SK-N-SH (cell line): ENCODE data around the gene GADL1. TPM values are rescaled to one million over a fixed set of nuclear protein-coding genes. Genes with fewer than 3 reads are reported as not detected.

Experiments used
- CTCF ChIA-PET: fragments of 300-600, 350-600 bp; formaldehyde crosslinking; extraction: SDS; loops from one replicate; lab custom pipeline; 2021; lab: Yijun Ruan, JAX
- POLR2A ChIA-PET: fragments of 350-600 bp; sonication (Branson Sonifier 250); formaldehyde crosslinking; extraction: SDS; loops from one replicate; lab custom pipeline; 2020; ENCODE audit warnings: antibody characterized with exemption, inconsistent platforms; lab: Yijun Ruan, JAX
- DNase-seq: peaks from one replicate; pipeline ENCODE4 v3.0.0; 2012
- H2AFZ ChIP-seq: fragments of 200-600 bp; sonication (generic); 2 replicates; pipeline ENCODE4 v1.8.1; 2016; ENCODE audit warnings: antibody characterized with exemption, mild to moderate bottlenecking, low read depth
- H3F3A ChIP-seq: fragments of 200-600 bp; sonication (generic); replicated peaks from 2 replicates; pipeline ENCODE3; 2016; ENCODE audit warnings: antibody characterized with exemption, mild to moderate bottlenecking; ENCODE audit not compliant: insufficient read depth
- H3K27ac ChIP-seq, 2 experiments: fragments of 200-500 bp in 1 of 2; fragments of 200-600 bp in 1 of 2; sonication (Bioruptor generic) in 1 of 2; sonication (generic), shearing (Covaris generic) in 1 of 2; 2 replicates each; pipeline versions ENCODE4 v1.5.1 to v1.6.1; 2014 to 2016; ENCODE audit warnings: low read depth in 2 of 2, inconsistent platforms in 1 of 2, low read length in 1 of 2, mild to moderate bottlenecking in 1 of 2, mixed read lengths in 1 of 2
- H3K27me3 ChIP-seq: fragments of 200-600 bp; sonication (generic), shearing (Covaris generic); 2 replicates; pipeline ENCODE4 v1.6.1; 2016; ENCODE audit warnings: mixed run types; ENCODE audit not compliant: insufficient read depth
- H3K36me3 ChIP-seq, 2 experiments: fragments of 200-500 bp in 1 of 2; fragments of 200-600 bp in 1 of 2; sonication (Bioruptor generic) in 1 of 2; sonication (generic) in 1 of 2; replicated peaks in 1 of 2; 2 replicates each; pipeline versions ENCODE3 to v1.5.1; 2014 to 2016; ENCODE audit warnings: low read length in 1 of 2, mild to moderate bottlenecking in 1 of 2; ENCODE audit not compliant: insufficient read depth in 2 of 2, control insufficient read depth in 1 of 2
- H3K4me1 ChIP-seq, 2 experiments: fragments of 200-500 bp in 1 of 2; fragments of 200-600 bp in 1 of 2; sonication (Bioruptor generic) in 1 of 2; sonication (generic), shearing (Covaris generic) in 1 of 2; 2 replicates each; pipeline versions ENCODE4 v1.5.1 to v1.6.1; 2014 to 2016; ENCODE audit warnings: low read depth in 1 of 2, low read length in 1 of 2, mixed run types in 1 of 2; ENCODE audit not compliant: insufficient read depth in 2 of 2, control insufficient read depth in 1 of 2
- H3K4me2 ChIP-seq: fragments of 200-600 bp; sonication (generic), shearing (Covaris generic); 2 replicates; pipeline ENCODE4 v1.6.1; 2017; ENCODE audit warnings: mixed run types
- H3K4me3 ChIP-seq, 2 experiments: fragments of 200-500 bp in 1 of 2; fragments of 200-600 bp in 1 of 2; sonication (Bioruptor generic) in 1 of 2; sonication (generic), shearing (Covaris generic) in 1 of 2; 2 replicates each; pipeline versions ENCODE4 v1.5.1 to v1.8.1; 2014 to 2016; ENCODE audit warnings: low read depth in 2 of 2, inconsistent platforms in 1 of 2, low read length in 1 of 2, mild to moderate bottlenecking in 1 of 2, mixed read lengths in 1 of 2, moderate library complexity in 1 of 2
- H3K79me2 ChIP-seq: fragments of 200-600 bp; sonication (generic); 2 replicates; pipeline ENCODE4 v1.8.1; 2017; ENCODE audit warnings: mild to moderate bottlenecking; ENCODE audit not compliant: insufficient read depth
- H3K9ac ChIP-seq: fragments of 200-600 bp; sonication (generic); 2 replicates; pipeline ENCODE4 v1.6.1; 2017; ENCODE audit warnings: mixed run types
- H3K9me2 ChIP-seq: fragments of 200-600 bp; sonication (generic); 2 replicates; pipeline ENCODE4 v1.6.1; 2017; ENCODE audit warnings: mixed run types
- H3K9me3 ChIP-seq: fragments of 200-600 bp; sonication (generic); 2 replicates; pipeline ENCODE4 v1.6.1; 2017; ENCODE audit warnings: mixed run types, mild to moderate bottlenecking, moderate library complexity
- H4K20me1 ChIP-seq: fragments of 200-600 bp; sonication (generic); 2 replicates; pipeline ENCODE4 v1.6.1; 2017; ENCODE audit warnings: mild to moderate bottlenecking, mixed run types; ENCODE audit not compliant: insufficient read depth
- ELF1 ChIP-seq: IDR thresholded peaks from 2 replicates; pipeline ENCODE4 v1.4.0; 2012
- EP300 ChIP-seq, 2 experiments: IDR thresholded peaks; 2 replicates each; pipeline versions ENCODE4 v1.4.0 to v1.6.1; 2012; ENCODE audit warnings: borderline replicate concordance in 1 of 2, low read depth in 1 of 2, low read length in 1 of 2
- FOSL2 ChIP-seq: IDR thresholded peaks from 2 replicates; pipeline ENCODE4 v1.4.0; 2012; ENCODE audit warnings: low read depth, mild to moderate bottlenecking, moderate library complexity, borderline replicate concordance
- GABPA ChIP-seq: IDR thresholded peaks from 2 replicates; pipeline ENCODE4 v1.4.0; 2012; ENCODE audit warnings: low read depth, mild to moderate bottlenecking
- JUND ChIP-seq: IDR thresholded peaks from 2 replicates; pipeline ENCODE4 v1.4.0; 2012
- MEF2A ChIP-seq: IDR thresholded peaks from 2 replicates; pipeline ENCODE4 v1.4.0; 2012; ENCODE audit warnings: low read depth, borderline replicate concordance
- MXI1 ChIP-seq: IDR thresholded peaks from 2 replicates; pipeline ENCODE4 v1.6.1; 2012; ENCODE audit warnings: mild to moderate bottlenecking, low read depth, low read length, improper control_type of control experiment
- NFIC ChIP-seq: IDR thresholded peaks from 2 replicates; pipeline ENCODE4 v1.4.0; 2012; ENCODE audit warnings: borderline replicate concordance
- NRF1 ChIP-seq: IDR thresholded peaks from 2 replicates; pipeline ENCODE4 v1.6.1; 2012; ENCODE audit warnings: low read depth, mild to moderate bottlenecking, low read length
- PBX3 ChIP-seq: IDR thresholded peaks from 2 replicates; pipeline ENCODE4; 2012
- POLR2AphosphoS5 ChIP-seq: IDR thresholded peaks from 2 replicates; pipeline ENCODE4 v1.6.1; 2012; ENCODE audit warnings: low read depth, low read length
- RFX5 ChIP-seq: IDR thresholded peaks from 2 replicates; pipeline ENCODE4 v1.6.1; 2012; ENCODE audit warnings: mild to moderate bottlenecking, improper control_type of control experiment, low read length
- SMC3 ChIP-seq: IDR thresholded peaks from 2 replicates; pipeline ENCODE4 v1.6.1; 2012; ENCODE audit warnings: low read depth, low read length, improper control_type of control experiment
- TEAD4 ChIP-seq: IDR thresholded peaks from 2 replicates; pipeline ENCODE4 v1.4.0; 2012; ENCODE audit warnings: mild to moderate bottlenecking, borderline replicate concordance; ENCODE audit not compliant: insufficient read depth
- WGBS: methylation state at CpG from one replicate; pipeline ENCODE4 v1.1.6; 2017; ENCODE audit warnings: low lambda C conversion rate; 5-methylcytosine and 5-hydroxymethylcytosine counted together
- polyA plus RNA-seq, 3 experiments: library from polyadenylated mRNA; depleted of rRNA; stranded (reverse); fragments of >200 nt; gene quantifications; 2 replicates each; pipeline ENCODE4 v1.2.3, GENCODE V29; 2012

GADL1 gene
- not detected in 2 replicates for polyA plus RNA-seq (2012; rRNA removed)
- polyA plus RNA-seq (2012; cell fraction: cytosol; rRNA removed) = not detected in 2 replicates
- not detected in 2 replicates for polyA plus RNA-seq (2012; cell fraction: nucleus; rRNA removed)

DNA sequence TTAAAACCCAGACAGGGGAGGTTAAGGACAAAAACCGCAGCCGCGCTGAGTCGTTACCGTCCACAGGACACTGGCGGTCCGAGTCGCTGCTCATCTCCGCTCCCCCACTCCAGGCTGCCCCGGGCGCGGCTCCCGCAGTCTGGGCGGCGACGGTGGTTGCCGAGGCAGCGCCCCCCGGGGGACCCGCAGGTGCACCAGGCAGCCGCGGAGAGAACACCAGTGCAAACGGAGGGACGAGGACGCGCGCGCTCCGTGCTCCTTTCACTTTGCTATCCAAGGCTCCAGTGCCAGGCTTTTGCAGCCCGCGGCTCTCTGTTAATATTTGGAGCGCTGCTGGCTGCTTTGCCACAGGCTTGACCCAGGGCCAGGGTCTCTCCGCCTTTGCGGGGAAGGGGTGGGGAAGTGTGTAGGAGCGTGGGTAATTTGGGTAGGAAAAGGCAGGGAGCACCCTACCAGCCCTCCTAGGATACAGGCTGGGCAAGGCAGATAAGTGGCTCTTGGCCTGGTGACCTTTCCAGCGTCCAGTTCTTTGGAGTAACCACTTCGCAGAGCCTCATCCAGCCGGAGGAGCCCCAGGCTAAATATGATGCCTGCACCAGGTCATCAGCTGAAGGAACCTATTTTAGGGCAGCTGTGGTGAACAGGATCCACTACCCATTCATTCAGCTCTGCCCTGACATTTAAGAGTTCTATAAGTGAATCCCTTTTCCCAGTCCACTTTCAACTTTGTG lies at the start of gene GADL1:
Gene GADL1 (minus strand): TSS at position 141 of the 731 bp plus-strand sequence. CDS start 47 bp downstream, at position 94.
- no peaks in the 10 kb centered on the region for H3K9me3 ChIP-seq
- peak; percentile 73 for DNase-seq
- H2AFZ ChIP-seq = peak within 1 kb of the TSS; percentile 59; the same call in 1 of the 2 replicates
- no peak within 1 kb of the TSS for H3K27ac ChIP-seq
- no peak for TF ChIP-seq NFIC
- H3K27me3 ChIP-seq = peaks cover 28% of the 10 kb centered on the region
- H4K20me1 ChIP-seq = no peaks in the 10 kb centered on the region
- H3K9me2 ChIP-seq = no peaks in the 10 kb centered on the region
- ChIA-PET POLR2A (no interaction called here), CTCF (interaction anchor here (0.7 kb wide), 1 partner anchor 126 kb away, joined by 3 read pairs; no protein-coding TSS in a partner anchor)
- H3K4me1 ChIP-seq = peaks cover 3 to 7% of the 10 kb centered on the region in 2 experiments; a peak in 2 of 4 replicates
- peak within 1 kb of the TSS; percentile 89 for H3K4me2 ChIP-seq
- no peaks in the 10 kb centered on the region for H3F3A ChIP-seq
- H3K79me2 ChIP-seq = no peaks in the 10 kb centered on the region
- peak within 1 kb of the TSS; percentile 59 to 68 for H3K4me3 ChIP-seq
- H3K9ac ChIP-seq = no peak within 1 kb of the TSS
- whole genome bisulfite sequencing = 3% methylated on average over 18 of the region's 38 CpGs
- no peaks in the 10 kb centered on the region for H3K36me3 ChIP-seq

- Histone ChIP-seq H3K9ac (no peak overlapping the region), H3K27ac (no peak overlapping the region), H3K9me2 (no peaks in the 10 kb centered on the region), H4K20me1 (no peaks in the 10 kb centered on the region), H3K9me3 (no peaks in the 10 kb centered on the region), H3K4me2 (no peak overlapping the region), H3K4me1 (no peaks in the 10 kb centered on the region), H3K4me3 (no peak overlapping the region), H3K27me3 (no peaks in the 10 kb centered on the region; the same call in 1 of the 2 replicates), H2AFZ (no peak overlapping the region)
- WGBS = 17% methylated on average over 2 of the region's 2 CpGs
- DNase-seq = no peak
- TF ChIP-seq TEAD4 (no peak), RFX5 (no peak), GABPA (no peak), POLR2AphosphoS5 (no peak), JUND (no peak), FOSL2 (no peak), SMC3 (no peak), NRF1 (no peak), ELF1 (no peak), PBX3 (no peak)
- TF ChIP-seq, all 33 proteins: peak for 0
- Histone ChIP-seq H3F3A (no peaks in the 10 kb centered on the region), H3K79me2 (no peaks in the 10 kb centered on the region), H3K36me3 (no peaks in the 10 kb centered on the region)
- POLR2A ChIA-PET = no interaction called here
- CTCF ChIA-PET = interaction anchor here (0.6 to 1.6 kb wide), 3 partner anchors 10 to 751 kb away, joined by 3 to 4 read pairs (median 3); no protein-coding TSS in a partner anchor
Measured at GRCh38 chr3:30944124-30944523, 49.7 kb upstream of the GADL1 start.

GRCh38 chr3:30943206-30943605 lies 48.7 kb upstream of the GADL1 start:
- Histone ChIP-seq H3K9ac (no peak overlapping the region), H3K9me2 (no peaks in the 10 kb centered on the region), H3K27ac (no peak overlapping the region), H3K4me1 (no peaks in the 10 kb centered on the region), H3K79me2 (no peaks in the 10 kb centered on the region), H4K20me1 (no peaks in the 10 kb centered on the region), H3K36me3 (no peaks in the 10 kb centered on the region), H3F3A (no peaks in the 10 kb centered on the region), H3K4me3 (no peak overlapping the region), H3K27me3 (no peaks in the 10 kb centered on the region; the same call in 1 of the 2 replicates), H2AFZ (no peak overlapping the region), H3K4me2 (no peak overlapping the region), H3K9me3 (no peaks in the 10 kb centered on the region)
- POLR2A ChIA-PET = no interaction called here
- CTCF ChIA-PET = no interaction called here
- DNase-seq = no peak
- WGBS = 36% methylated on average over 6 of the region's 6 CpGs
- no peak for TF ChIP-seq JUND
- TF ChIP-seq MEF2A = no peak
- no peak for TF ChIP-seq MXI1
- no peak for TF ChIP-seq ELF1
- TF ChIP-seq EP300 (IDR thresholded peaks at IDR 0.05; ENCODE audit: borderline replicate concordance in 1 of 2, low read depth in 1 of 2, low read length in 1 of 2) = no peak
